Measurements from ENCODE around the gene EVPLL. TPM values are rescaled to one million over a fixed set of nuclear protein-coding genes. Genes with fewer than 3 reads are reported as not detected.
"Not testable (repeated sequence)": the region's sequence is repeated elsewhere in the genome, so short reads cannot be mapped to it uniquely, and the experiment has no call there.

EVPLL gene
- total and polyA plus RNA-seq, 2 of the 4 experiments (the other 2 are of a cell fraction) = not detected

GRCh38 chr17:18378614-18379013 is 1.0 kb downstream of the EVPLL start:
- DNase-seq; H2AFZ ChIP-seq (replicated peaks; ENCODE audit: low read length, poor library complexity); BruUV-seq (replicated peaks); H3K4me1 ChIP-seq (ENCODE audit: control insufficient read depth, insufficient read depth, low read length); H2BK15ac ChIP-seq (ENCODE audit: low read depth, low read length); H3K79me1 ChIP-seq (ENCODE audit: low read depth in 1 of 2, low read length in 2 of 2); H2BK20ac ChIP-seq (ENCODE audit: low read depth, low read length); H3K4ac ChIP-seq (ENCODE audit: low read depth, low read length); H3K56ac ChIP-seq (ENCODE audit: extremely low read depth, insufficient read depth, low read length); H4K8ac ChIP-seq (ENCODE audit: low read depth in 2 of 2, low read length in 2 of 2); H2AK5ac ChIP-seq (ENCODE audit: low read depth, low read length); intact Hi-C loops (cut with micrococcal nuclease); H3K4me2 ChIP-seq (ENCODE audit: low read depth, low read length); in situ Hi-C loops (cut with MboI; ENCODE audit: low sequenced_read_pairs); ATAC-seq (ENCODE audit: low read depth); H3K27ac ChIP-seq (ENCODE audit: insufficient read depth, low read length); H3K9me3 ChIP-seq (ENCODE audit: control insufficient read depth, insufficient read depth, low read length); H3K14ac ChIP-seq (replicated peaks; ENCODE audit: low read depth, low read length); H3K9me1 ChIP-seq (ENCODE audit: insufficient read depth, low read length); H3K23ac ChIP-seq (ENCODE audit: low read depth, low read length); H4K91ac ChIP-seq (ENCODE audit: insufficient read depth, low read depth, low read length); H4K20me1 ChIP-seq (ENCODE audit: insufficient read depth, low read length); H2BK120ac ChIP-seq (ENCODE audit: low read depth, low read length); H3K36me3 ChIP-seq (ENCODE audit: control insufficient read depth, insufficient read depth, low read length); H3K4me3 ChIP-seq (ENCODE audit: insufficient read depth, low read depth, low read length); POLR2A ChIA-PET (ENCODE audit: unreplicated experiment); H4K5ac ChIP-seq (ENCODE audit: low read depth, low read length); H2BK5ac ChIP-seq (ENCODE audit: low read depth, low read length, poor library complexity, severe bottlenecking); dilution Hi-C loops (cut with HindIII; ENCODE audit: low sequenced_read_pairs, unreplicated experiment); H2AK9ac ChIP-seq (replicated peaks; ENCODE audit: low read depth, low read length, poor library complexity); H3K9ac ChIP-seq (ENCODE audit: low read depth, low read length); CTCF ChIA-PET; H3K18ac ChIP-seq (ENCODE audit: low read depth, low read length): not testable (repeated sequence)
- H3K27me3 ChIP-seq (ENCODE audit: control insufficient read depth, insufficient read depth, low read length) = peaks cover 25% of the 10 kb centered on the region
- 100% methylated on average over 1 of the region's 5 CpGs; no CpG with 5 or more reads in 1 of the 2 experiments for WGBS, 2 experiments (ENCODE audit: extremely low coverage in 2 of 2, insufficient read length in 1 of 2)
